GM12878 (cell line): ENCODE data around the gene SRBD1.

Source experiments
- ATF2 ChIP-seq: IDR thresholded peaks from 2 replicates; pipeline ENCODE4 v1.6.1; 2012; ENCODE audit warnings: low read length, inconsistent platforms
- CTCF ChIP-seq, 3 experiments: IDR thresholded peaks in 2 of 3; conservative IDR thresholded peaks in 1 of 3; 2 replicates each; pipeline ENCODE4 v1.5.1; 2011; ENCODE audit warnings: low read depth in 3 of 3, low read length in 3 of 3, mild to moderate bottlenecking in 3 of 3, control low read depth in 2 of 3, moderate library complexity in 2 of 3, inconsistent platforms in 1 of 3, mixed read lengths in 1 of 3; ENCODE audit not compliant: control insufficient read depth in 2 of 3, insufficient read depth in 1 of 3; ENCODE audit errors: extremely low read depth in 1 of 3
- EP300 ChIP-seq, 2 experiments: fragments of 150-350 bp in 1 of 2; IDR thresholded peaks; 2 replicates each; pipeline ENCODE4 v1.6.1; 2011 to 2012; ENCODE audit warnings: low read depth in 2 of 2, low read length in 2 of 2, borderline replicate concordance in 1 of 2, improper control_type of control experiment in 1 of 2, inconsistent platforms in 1 of 2; ENCODE audit not compliant: control insufficient read depth in 1 of 2
- MXI1 ChIP-seq: fragments of 150-350 bp; IDR thresholded peaks from 2 replicates; pipeline ENCODE4 v1.6.1; 2011; ENCODE audit warnings: low read depth, mild to moderate bottlenecking, inconsistent platforms, low read length, improper control_type of control experiment
- NFYA ChIP-seq: IDR thresholded peaks from 2 replicates; pipeline ENCODE4 v1.6.1; 2011; ENCODE audit warnings: low read depth, mild to moderate bottlenecking, low read length, improper control_type of control experiment, borderline replicate concordance
- POLR2A ChIP-seq: IDR thresholded peaks from 2 replicates; pipeline ENCODE4 v1.6.1; 2011; ENCODE audit warnings: low read depth, mild to moderate bottlenecking, low read length
- POLR2AphosphoS5 ChIP-seq: IDR thresholded peaks from 2 replicates; pipeline ENCODE4 v1.6.1; 2011; ENCODE audit warnings: mild to moderate bottlenecking, low read length, inconsistent platforms
- RFX5 ChIP-seq: IDR thresholded peaks from 2 replicates; pipeline ENCODE4 v1.6.1; 2011; ENCODE audit warnings: low read depth, low read length, improper control_type of control experiment
- SP1 ChIP-seq: IDR thresholded peaks from one replicate; pipeline ENCODE4 v1.6.1; 2011; ENCODE audit warnings: low read depth, low read length
- SRF ChIP-seq, 2 experiments: IDR thresholded peaks; 2 replicates each; pipeline ENCODE4 v1.6.1; 2011; ENCODE audit warnings: low read depth in 2 of 2, low read length in 2 of 2, mild to moderate bottlenecking in 1 of 2, moderate library complexity in 1 of 2
- TAF1 ChIP-seq: IDR thresholded peaks from 2 replicates; pipeline ENCODE4 v1.6.1; 2011; ENCODE audit warnings: mild to moderate bottlenecking, low read depth, low read length, borderline replicate concordance
- ZNF24 ChIP-seq: fragments of 450-650 bp; IDR thresholded peaks from 2 replicates; pipeline ENCODE4 v1.6.1; 2017; ENCODE audit warnings: antibody characterized with exemption, mild to moderate bottlenecking
- TF ChIP-seq, protein P1 (sequence below): IDR thresholded peaks from 2 replicates; pipeline ENCODE4 v1.6.1; 2011; ENCODE audit warnings: low read depth, mild to moderate bottlenecking, low read length, moderate library complexity, borderline replicate concordance; ENCODE audit errors: extremely low read depth

DNA sequence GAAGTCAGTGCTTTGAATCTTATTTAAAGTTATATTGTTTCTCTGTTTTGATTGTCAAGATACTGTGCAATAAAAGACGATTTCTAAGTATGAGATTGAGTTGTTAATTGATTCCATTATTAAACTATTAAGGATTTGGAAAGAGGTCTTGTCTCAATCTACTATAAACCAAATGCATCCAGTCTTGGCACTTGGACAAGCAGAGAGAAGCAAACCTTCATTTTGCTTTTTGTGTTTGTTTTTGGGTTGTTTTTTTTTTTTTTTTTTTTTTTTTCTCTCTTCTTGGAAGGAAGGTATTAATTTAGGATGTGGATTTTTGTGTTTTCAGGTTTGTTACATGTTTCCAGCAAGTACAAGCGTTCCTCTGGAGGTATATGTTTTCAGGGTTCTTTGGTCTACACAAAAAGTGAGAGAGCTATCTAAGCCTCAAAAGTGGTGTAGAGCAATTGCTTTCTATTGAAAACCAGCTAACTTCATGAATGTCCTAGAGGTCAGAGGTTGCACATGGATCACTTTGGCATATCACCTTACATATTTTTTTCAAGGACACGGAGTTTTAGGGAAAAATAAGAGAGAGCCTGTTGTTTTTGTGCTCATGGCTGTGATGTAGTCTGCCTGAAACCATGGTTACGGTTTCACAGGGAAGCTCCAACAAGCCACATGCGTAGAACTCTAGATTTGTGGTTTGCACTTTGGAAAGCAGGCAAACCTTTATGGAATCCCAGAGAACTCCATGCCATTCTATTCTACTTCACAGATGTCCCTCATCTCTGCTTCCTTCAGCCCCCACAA lies 42.3 kb upstream of the SRBD1 start:
- TF ChIP-seq MXI1 (no peak), ATF2 (no peak), CTCF (IDR thresholded peaks at IDR 0.05 in 2 of 3, conservative IDR thresholded peaks at IDR 0.05 in 1 of 3; ENCODE audit: control insufficient read depth in 2 of 3, extremely low read depth in 1 of 3, insufficient read depth in 1 of 3, low read depth in 3 of 3, low read length in 3 of 3) (no peak), POLR2A (no peak), SP1 (no peak), TAF1 (no peak), POLR2AphosphoS5 (no peak), EP300 (IDR thresholded peaks at IDR 0.05; ENCODE audit: borderline replicate concordance in 1 of 2, control insufficient read depth in 1 of 2, low read depth in 2 of 2, low read length in 2 of 2) (no peak), RFX5 (no peak), NFYA (no peak), ZNF24 (no peak), SRF (IDR thresholded peaks at IDR 0.05; ENCODE audit: low read depth in 2 of 2, low read length in 2 of 2) (no peak)
- TF ChIP-seq, protein P1, sequence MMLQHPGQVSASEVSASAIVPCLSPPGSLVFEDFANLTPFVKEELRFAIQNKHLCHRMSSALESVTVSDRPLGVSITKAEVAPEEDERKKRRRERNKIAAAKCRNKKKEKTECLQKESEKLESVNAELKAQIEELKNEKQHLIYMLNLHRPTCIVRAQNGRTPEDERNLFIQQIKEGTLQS: no peak
